GM18858 (cell line): ENCODE results near the gene NUP98.
"Not testable (repeated sequence)": the region's sequence is repeated elsewhere in the genome, so short reads cannot be mapped to it uniquely, and the experiment has no call there.

ENCODE experiments used
- ATAC-seq: cut with Tn5 transposase; IDR thresholded peaks from one replicate; pipeline ENCODE4 v1.9.1; 2021; ENCODE audit not compliant: unreplicated experiment

The NUP98 gene

GRCh38 chr11:3827434-3828186 is 30.3 kb upstream of the NUP98 start:
- no peak for ATAC-seq

- ATAC-seq: no peak
These were observed 29.4 kb upstream of the NUP98 start for GRCh38 chr11:3826721-3827120.

- ATAC-seq: no peak
These were observed 28.3 kb upstream of the NUP98 start for GRCh38 chr11:3825473-3826154.

GRCh38 chr11:3824714-3825472 is 27.5 kb upstream of the NUP98 start:
- no peak for ATAC-seq

- ATAC-seq: no peak
These were observed 26.6 kb upstream of the NUP98 start for GRCh38 chr11:3823762-3824506.

- ATAC-seq: no peak
These were observed 25.9 kb upstream of the NUP98 start for GRCh38 chr11:3823303-3823702.

GRCh38 chr11:3822312-3822711 is 25.0 kb upstream of the NUP98 start:
- ATAC-seq: no peak

GRCh38 chr11:3820971-3821370 is 23.6 kb upstream of the NUP98 start:
- no peak for ATAC-seq

GRCh38 chr11:3817181-3817800 is 19.9 kb upstream of the NUP98 start:
- no peak for ATAC-seq

- ATAC-seq: no peak
These were observed 19.3 kb upstream of the NUP98 start for GRCh38 chr11:3816673-3817072.

GRCh38 chr11:3815845-3816244 is 18.5 kb upstream of the NUP98 start:
- no peak for ATAC-seq

GRCh38 chr11:3814832-3815231 is 17.5 kb upstream of the NUP98 start:
- not testable (repeated sequence) for ATAC-seq

GRCh38 chr11:3810951-3811350 is 13.6 kb upstream of the NUP98 start:
- no peak for ATAC-seq

GRCh38 chr11:3810446-3810845 is 13.1 kb upstream of the NUP98 start:
- ATAC-seq: no peak

GRCh38 chr11:3809624-3809928 is 12.2 kb upstream of the NUP98 start:
- ATAC-seq: no peak

GRCh38 chr11:3808861-3809623 is 11.7 kb upstream of the NUP98 start:
- peak; percentile 87 for ATAC-seq

- ATAC-seq: no peak
These were observed 10.8 kb upstream of the NUP98 start, which contains the start of gene PGAP2 for GRCh38 chr11:3807909-3808860. PGAP2 (plus strand) TSS chr11:3808560; CDS start chr11:3811260, 2,700 bp downstream.

GRCh38 chr11:3803726-3804495 is 6.6 kb upstream of the NUP98 start:
- no peak for ATAC-seq
